Parathyroid adenoma (tissue), 2 donors: ENCODE results near the gene LIM2.

Experiments used
- H2AFZ ChIP-seq: fragments of 300-600 bp; sonication (generic); one replicate; pipeline ENCODE4 v1.7.0; 2017; ENCODE audit warnings: antibody characterized with exemption, mild to moderate bottlenecking
- H3K27ac ChIP-seq: fragments of 300-600 bp; sonication (generic); one replicate; pipeline ENCODE4 v1.7.0; 2017
- H3K27me3 ChIP-seq: fragments of 300-600 bp; sonication (generic); one replicate; pipeline ENCODE4 v1.7.0; 2017; ENCODE audit warnings: low read length; ENCODE audit not compliant: control insufficient read depth, insufficient read depth
- H3K36me3 ChIP-seq: fragments of 300-600 bp; sonication (generic); one replicate; pipeline ENCODE4 v1.7.0; 2017; ENCODE audit warnings: low read length; ENCODE audit not compliant: control insufficient read depth, insufficient read depth
- H3K4me1 ChIP-seq: fragments of 300-600 bp; sonication (generic); one replicate; pipeline ENCODE4 v1.7.0; 2017; ENCODE audit warnings: control low read depth
- H3K4me2 ChIP-seq: fragments of 300-600 bp; sonication (generic); one replicate; pipeline ENCODE4 v1.7.0; 2017; ENCODE audit warnings: low read length
- H3K4me3 ChIP-seq: fragments of 300-600 bp; sonication (generic); one replicate; pipeline ENCODE4 v1.7.0; 2017; ENCODE audit warnings: low read depth, low read length
- H3K79me2 ChIP-seq: fragments of 300-600 bp; sonication (generic); one replicate; pipeline ENCODE4 v1.7.0; 2017; ENCODE audit warnings: control low read depth
- H3K9ac ChIP-seq: fragments of 300-600 bp; sonication (generic); one replicate; pipeline ENCODE4 v1.7.0; 2017; ENCODE audit warnings: mild to moderate bottlenecking
- H3K9me3 ChIP-seq: fragments of 300-600 bp; sonication (generic); one replicate; pipeline ENCODE4 v1.7.0; 2017; ENCODE audit warnings: low read length; ENCODE audit not compliant: control insufficient read depth
- TF ChIP-seq, protein P1 (sequence below): fragments of 300-600 bp; sonication (generic); IDR thresholded peaks from one replicate; pipeline ENCODE4 v1.7.0; 2017; ENCODE audit warnings: antibody characterized with exemption, mild to moderate bottlenecking
- donor health status: primary hyperparathyroidism.

Gene LIM2

DNA sequence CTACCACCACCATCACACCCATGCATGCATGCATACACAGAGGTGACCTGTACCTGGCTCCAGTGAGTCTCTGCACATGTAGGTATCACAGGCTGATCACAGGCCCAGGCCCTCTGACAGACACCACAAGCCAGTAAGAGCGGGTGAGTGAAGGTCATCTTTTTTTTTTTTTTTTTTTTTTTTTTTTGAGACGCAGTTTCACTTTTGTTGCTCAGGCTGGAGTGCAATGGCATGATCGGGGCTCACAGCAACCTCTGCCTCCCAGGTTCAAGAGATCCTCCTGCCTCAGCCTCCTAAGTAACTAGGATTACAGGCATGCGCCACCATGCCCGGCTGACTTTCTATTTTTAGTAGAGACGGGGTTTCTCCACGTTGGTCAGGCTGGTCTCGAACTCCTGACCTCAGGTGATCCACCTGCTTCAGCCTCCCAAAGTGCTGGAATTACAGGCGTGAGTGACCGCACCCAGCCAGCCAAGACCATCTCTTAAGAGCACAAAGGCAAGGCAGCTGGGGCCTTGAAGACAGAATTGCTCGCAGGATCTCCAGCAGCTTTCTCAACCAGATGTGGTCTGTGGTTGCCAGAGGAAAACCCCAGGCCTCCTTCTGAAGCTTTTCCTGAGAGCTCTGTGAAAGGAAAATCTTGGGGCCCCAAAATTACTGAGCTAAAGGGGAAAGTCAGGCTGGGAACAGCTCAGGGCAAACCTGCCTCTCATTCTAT is 12.1 kb downstream of the LIM2 start:
- no peak overlapping the region for H2AFZ ChIP-seq
- no peak overlapping the region for H3K4me3 ChIP-seq
- no peak overlapping the region for H3K27ac ChIP-seq
- no peaks in the 10 kb centered on the region for H3K27me3 ChIP-seq
- TF ChIP-seq, protein P1, sequence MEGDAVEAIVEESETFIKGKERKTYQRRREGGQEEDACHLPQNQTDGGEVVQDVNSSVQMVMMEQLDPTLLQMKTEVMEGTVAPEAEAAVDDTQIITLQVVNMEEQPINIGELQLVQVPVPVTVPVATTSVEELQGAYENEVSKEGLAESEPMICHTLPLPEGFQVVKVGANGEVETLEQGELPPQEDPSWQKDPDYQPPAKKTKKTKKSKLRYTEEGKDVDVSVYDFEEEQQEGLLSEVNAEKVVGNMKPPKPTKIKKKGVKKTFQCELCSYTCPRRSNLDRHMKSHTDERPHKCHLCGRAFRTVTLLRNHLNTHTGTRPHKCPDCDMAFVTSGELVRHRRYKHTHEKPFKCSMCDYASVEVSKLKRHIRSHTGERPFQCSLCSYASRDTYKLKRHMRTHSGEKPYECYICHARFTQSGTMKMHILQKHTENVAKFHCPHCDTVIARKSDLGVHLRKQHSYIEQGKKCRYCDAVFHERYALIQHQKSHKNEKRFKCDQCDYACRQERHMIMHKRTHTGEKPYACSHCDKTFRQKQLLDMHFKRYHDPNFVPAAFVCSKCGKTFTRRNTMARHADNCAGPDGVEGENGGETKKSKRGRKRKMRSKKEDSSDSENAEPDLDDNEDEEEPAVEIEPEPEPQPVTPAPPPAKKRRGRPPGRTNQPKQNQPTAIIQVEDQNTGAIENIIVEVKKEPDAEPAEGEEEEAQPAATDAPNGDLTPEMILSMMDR: no peak
- no peaks in the 10 kb centered on the region for H3K4me1 ChIP-seq
- no peaks in the 10 kb centered on the region for H3K9me3 ChIP-seq
- H3K9ac ChIP-seq: no peak overlapping the region
- no peak overlapping the region for H3K4me2 ChIP-seq
- H3K79me2 ChIP-seq: no peaks in the 10 kb centered on the region
- H3K36me3 ChIP-seq: no peaks in the 10 kb centered on the region

DNA sequence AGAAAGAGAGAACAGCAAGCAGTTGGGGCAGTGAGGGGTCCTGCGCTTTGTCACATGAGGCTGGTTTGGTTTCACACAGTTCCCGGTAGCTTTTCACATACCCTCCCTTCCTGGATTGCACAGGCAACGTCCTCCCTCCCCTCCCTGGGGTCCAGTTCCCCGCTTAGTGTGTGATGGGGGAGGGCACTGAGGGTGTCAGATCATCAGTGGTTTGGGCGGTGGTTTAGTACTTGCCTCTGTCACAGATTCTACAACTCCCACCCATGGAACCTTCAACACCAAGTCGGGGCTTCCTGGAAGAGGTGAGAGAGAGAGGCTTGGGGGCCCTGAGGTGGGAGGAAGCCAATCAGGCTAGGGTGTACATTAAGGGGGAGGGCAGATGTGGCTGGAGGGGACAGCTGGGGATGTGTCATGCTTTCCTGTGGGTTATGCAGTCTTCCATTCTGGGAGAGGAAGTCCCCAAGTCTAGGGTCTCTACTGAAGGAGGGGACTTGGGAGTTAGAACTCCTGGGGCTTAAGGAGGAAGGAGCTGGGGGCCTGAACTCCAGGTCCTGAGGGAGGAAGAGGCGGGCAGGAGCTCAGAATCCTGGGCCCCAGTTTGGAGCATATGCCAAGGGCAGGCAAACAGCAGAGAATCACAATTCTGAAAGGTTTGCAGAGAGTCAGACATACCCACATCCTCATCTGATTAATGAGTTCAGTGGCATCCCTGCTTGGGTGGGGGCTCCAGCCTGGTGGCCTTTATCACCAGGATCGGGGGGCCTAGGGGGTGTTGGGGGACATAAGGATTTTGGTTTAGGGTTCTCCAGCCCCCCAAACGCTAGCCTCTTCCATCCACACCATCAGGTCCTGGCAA is 14.9 kb downstream of the LIM2 start, which contains the start of gene NKG7:
TSS of gene NKG7 (minus strand) at position 6 of the 856 bp plus-strand sequence. CDS start 119 bp downstream, outside the sequence.
- H3K27me3 ChIP-seq: no peaks in the 10 kb centered on the region
- no peaks in the 10 kb centered on the region for H3K9me3 ChIP-seq
- no peak within 1 kb of the TSS for H3K9ac ChIP-seq
- H3K4me2 ChIP-seq: no peak within 1 kb of the TSS
- TF ChIP-seq, protein P1: no peak
- no peaks in the 10 kb centered on the region for H3K79me2 ChIP-seq
- H3K36me3 ChIP-seq: no peaks in the 10 kb centered on the region
- no peak within 1 kb of the TSS for H3K4me3 ChIP-seq
- H3K4me1 ChIP-seq: peaks cover 2% of the 10 kb centered on the region
- H3K27ac ChIP-seq: no peak within 1 kb of the TSS
- no peak within 1 kb of the TSS for H2AFZ ChIP-seq

DNA sequence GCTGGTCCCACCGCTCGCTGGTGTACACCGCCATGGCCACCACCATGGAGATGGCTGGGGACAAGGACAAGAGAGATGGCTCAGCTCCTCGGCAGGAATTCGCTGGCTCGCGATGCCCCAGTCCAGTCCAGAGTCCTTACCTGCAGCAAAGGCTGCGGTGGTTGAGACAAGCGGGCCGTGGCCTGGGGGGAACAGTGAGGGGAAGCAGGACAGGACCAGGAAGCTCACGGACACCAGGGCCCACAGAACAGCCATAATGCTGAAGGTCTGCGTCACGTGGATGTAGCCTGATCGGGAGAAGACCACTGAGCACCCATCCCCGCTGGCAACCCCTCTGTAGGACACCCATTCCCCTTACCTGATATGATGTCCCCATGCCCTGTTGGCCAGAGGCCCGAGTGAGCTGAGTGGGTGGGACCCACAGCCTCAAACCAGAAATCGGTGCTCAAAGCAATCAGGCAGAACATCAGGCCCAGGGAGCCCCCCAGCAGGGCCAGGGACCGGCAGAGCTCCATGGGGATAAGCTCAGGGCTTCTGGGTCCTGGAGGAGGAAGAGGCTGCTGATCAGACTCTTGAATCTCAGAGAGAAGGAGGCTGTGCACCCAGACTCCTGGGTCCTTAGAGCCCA is 15.6 kb downstream of the LIM2 start:
- H3K27ac ChIP-seq: no peak overlapping the region
- H3K36me3 ChIP-seq: no peaks in the 10 kb centered on the region
- H3K4me2 ChIP-seq: no peak overlapping the region
- no peak overlapping the region for H3K9ac ChIP-seq
- H3K9me3 ChIP-seq: no peaks in the 10 kb centered on the region
- no peak overlapping the region for H2AFZ ChIP-seq
- TF ChIP-seq, protein P1: no peak
- peaks cover 4% of the 10 kb centered on the region for H3K4me1 ChIP-seq
- no peaks in the 10 kb centered on the region for H3K27me3 ChIP-seq
- no peaks in the 10 kb centered on the region for H3K79me2 ChIP-seq
- H3K4me3 ChIP-seq: no peak overlapping the region

DNA sequence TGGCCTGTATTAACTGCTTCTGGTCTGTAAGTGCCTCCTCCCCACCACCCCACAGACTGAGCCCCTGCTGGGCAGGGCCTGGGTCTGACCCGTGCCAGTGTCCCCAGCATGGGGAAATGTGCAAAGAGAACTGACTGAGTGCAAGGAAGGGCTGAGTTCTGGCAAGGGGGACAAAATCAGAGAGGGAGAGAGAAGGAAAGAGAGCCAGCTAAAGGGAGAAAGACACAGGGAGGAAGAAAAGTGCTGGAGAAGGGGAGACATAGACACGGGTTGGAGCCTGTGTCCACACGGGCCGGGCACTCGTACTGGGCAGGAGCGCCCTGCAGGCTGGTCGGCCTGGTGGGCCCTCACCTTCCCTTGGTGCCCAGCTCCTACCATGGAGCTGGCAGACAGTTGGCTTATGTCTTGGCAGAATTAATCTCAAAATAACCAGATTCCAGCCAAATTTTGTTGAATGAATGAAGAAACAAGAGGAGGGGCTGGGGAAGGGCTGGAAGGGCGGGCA is 16.5 kb downstream of the LIM2 start:
- Histone ChIP-seq H3K9ac (no peak overlapping the region), H2AFZ (no peak overlapping the region), H3K36me3 (no peaks in the 10 kb centered on the region), H3K27me3 (no peaks in the 10 kb centered on the region), H3K4me3 (no peak overlapping the region), H3K79me2 (no peaks in the 10 kb centered on the region), H3K9me3 (no peaks in the 10 kb centered on the region), H3K4me1 (peaks cover 4% of the 10 kb centered on the region), H3K27ac (no peak overlapping the region), H3K4me2 (no peak overlapping the region)
- TF ChIP-seq, protein P1: no peak
